Limb (tissue), 2 donors: Measurements from ENCODE around the gene COL16A1.
"Not testable (repeated sequence)": the region's sequence is repeated elsewhere in the genome, so short reads cannot be mapped to it uniquely, and the experiment has no call there.

ENCODE experiments used
- DNase-seq, 2 donors: peaks; one replicate each; pipeline ENCODE4 v3.0.0-alpha.2; 2016; ENCODE audit errors: extremely low spot score in 2 of 2

COL16A1 gene

DNA sequence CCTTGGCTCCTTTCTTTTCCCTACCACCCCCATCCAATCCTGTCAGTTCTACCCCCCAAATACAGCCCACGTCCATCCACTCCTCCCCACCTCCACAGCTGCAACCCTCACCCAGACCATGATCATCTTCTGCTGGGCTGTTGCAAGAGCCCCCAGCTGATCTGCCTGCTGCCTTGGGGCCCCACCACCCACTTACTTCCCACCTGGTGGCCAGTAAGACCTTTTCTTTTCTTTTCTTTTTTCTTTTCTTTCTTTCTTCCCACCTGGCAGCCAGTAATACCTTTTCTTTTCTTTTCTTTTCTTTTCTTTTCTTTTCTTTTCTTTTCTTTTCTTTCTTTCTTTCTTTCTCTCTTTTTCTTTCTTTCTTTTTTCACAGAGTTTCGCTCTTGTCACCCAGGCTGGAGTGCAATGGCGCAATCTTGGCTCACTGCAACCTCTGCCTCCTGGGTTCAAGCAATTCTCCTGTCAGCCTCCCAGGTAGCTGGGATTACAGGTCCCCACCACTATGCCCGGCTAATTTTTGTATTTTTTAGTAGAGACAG lies 3.3 kb upstream of the COL16A1 start:
- not testable (repeated sequence) for DNase-seq

DNA sequence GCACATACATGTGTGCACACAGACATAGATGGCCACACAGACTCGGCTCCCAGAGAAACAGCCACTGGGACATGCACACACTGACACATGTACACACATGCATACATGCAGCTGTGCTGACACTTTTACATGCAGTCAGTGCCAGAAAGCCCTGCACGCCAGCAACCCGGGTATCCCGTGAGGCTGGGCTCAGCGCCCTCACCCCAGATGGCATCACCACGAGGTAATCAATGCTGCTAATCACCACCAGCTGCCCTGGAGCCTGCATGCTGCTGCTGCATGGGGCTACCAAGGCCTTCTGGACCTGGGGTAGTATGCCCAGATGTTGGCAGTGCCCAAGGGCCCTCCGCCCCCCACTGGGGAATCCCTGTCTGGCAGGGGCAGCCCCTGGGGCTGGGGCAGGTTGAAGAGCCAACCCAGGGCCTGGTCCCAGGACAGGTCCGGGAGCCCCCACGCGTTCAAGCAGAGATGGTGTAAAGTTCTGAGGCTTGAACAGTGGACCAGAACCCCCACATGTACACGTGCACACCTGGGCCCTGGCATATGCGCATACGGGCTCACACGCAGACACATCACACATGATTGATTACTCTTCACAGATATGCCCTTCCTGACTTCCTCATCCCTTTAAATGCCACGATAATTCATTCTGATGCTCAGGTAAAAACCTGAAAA lies 2.7 kb upstream of the COL16A1 start:
- DNase-seq, result no peak

DNA sequence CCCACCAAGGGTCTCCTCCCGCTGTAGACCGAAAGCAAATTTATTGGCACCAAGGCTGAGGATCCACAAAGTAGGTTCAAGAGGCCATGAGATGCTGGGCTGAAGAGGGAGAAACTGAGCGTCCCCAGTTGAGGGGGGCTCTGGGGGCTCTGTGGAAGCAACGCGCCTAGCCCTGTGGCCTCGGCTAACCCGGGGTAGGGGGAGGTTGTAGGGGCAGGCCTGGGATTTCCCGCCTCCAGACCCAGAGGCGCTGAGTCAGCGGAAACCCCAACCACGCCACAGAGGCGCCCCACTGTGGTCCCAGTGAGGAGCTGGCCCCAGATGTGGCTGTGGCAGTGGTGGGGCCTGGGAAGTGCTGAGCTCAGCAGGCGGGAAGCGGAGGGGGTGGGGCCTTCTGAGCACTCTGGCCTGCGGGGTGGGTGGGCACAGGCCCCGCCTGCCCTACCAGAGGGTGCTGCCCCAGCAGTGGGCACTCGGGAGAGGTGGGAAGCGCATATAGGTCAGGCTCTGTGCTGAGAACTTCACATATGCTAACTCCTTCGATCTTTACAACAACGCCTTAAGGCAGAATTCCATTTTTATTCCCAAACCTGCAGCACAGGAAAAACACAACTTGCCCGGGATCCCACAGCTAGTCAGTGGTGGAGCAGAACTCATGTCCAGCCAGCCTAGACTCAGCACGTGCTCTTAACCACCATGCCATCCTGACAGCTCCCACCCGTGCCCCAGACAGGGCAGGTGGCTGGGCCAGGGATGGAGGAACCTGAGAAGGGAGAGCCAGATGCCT lies 1.5 kb upstream of the COL16A1 start:
- peak; percentile 69 to 76 for DNase-seq

DNA sequence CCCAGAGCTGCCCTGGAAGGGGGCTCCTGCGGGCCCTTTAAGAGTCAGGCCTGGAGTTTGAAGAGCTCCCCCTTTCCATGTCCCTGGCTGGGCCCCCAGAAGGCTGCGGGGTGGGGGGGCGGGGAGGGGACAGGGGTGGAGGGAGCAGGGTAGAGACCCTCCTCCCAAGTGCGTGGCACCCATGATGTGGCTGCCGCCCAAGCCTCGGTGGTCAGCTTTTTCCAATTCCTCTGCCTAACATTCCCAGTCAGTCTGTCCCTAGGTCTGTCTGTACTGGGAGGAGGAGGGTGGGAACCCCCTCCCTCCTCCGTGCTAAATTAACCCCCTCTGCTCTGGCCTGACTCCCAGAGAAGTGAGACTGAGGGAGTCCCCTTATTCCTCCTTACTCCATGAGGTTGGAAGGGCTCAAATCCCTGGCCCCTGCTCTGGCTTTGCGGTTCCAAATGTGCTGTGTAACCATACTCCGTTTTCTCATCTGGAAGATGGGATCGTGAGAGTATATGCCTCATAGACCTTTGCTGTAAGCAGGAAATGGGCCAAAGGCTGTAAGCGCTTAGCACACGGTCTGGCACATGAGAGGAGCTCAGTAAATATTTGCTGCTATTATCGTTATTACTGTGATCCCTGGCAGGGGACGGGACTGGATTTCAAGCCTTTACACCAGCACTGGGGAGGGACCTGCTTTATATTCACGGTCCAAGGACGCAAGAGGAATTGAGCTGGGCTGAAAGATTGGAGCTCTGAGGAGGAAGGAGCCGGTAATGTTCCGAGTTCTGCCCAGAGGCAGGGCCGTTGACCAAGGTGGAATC lies 658 bp upstream of the COL16A1 start:
- DNase-seq, result peak in 1 of 2 donors; percentile 74

DNA sequence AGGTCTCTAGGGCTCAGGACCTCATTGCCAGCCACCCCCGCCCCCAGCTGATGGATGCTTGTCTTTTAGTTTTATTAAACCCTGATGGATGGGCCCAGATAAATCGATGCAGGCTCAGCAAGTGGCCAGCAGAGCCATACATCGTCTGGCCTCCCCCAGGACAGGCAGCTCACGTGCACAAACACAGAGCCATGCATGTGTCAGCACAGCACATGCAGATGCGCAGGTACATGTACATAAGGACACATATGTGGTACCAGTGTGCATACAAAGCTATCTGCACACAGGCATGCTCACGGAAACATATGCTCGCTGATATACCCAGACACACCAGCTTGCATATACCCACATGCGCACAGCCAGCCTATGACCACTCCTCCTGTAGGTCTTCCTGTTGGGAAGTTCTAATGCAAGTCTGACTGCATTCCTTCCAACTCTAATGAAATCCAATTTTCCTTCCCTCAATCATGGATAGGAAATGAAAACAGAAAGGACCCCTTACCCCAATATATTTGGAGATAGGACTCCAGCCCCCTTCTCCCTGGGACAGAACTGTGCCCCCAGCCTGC lies 897 bp downstream of the COL16A1 start:
- no peak for DNase-seq

DNA sequence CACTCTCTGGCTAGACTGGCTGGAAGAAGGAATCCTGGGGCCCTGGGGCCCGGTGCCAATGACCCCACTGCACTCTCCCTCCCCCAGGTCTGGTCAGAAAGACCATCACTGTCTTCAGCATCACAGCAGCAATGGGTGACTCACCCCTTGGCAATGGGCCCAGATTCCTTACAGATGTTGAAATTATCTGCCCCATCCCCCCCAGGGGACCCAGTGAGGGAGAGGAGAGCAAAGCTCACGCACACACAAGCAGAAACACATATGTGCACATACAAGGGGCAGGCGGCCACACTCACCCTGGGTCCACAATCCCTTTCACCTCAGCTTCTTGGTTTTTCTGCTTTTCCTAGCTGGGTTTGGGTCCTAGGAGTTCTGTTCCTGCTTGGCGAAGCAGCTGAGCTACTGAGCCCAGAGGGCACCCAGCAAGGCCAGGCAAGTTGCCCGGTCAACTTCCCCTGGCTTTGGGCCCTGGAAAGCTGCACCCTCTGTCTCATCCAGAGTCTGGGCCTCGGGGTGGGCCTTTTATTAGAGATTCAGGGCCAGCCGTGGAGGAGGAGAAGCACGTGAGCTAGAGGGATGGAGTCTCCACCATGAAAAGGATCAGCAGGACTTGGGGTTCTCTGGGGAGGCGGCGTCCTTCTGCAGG lies 2.6 kb downstream of the COL16A1 start:
- DNase-seq, result peak; percentile 83 to 86

DNA sequence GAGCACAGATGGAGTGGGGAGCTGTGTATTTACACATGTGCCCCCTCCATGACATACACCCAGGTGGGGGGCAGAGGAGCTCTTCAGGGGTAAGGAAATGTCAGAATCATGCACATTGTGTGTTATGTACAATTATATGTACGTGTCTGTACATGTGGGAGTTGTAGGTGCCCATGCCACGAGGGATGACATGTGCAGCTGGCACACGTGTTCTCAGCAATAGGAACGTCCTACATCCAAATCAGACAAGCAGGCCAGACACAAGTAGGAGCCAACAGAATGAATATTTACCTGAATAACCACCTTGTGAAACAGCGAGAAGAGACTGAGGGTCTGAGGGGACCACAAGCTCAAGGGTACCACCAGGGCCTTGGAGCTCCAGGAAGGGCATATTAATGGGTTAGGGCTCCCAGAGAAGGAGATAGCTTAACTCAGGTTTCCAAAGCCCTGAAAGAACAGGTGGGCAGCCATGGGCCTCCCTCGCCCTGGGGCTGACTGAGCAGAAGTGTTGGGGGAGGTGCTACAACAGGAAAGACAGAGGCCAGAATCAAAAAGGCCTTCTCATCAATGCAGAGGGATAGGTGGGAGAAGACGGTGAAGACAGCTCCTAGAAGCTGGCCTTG lies 3.2 kb downstream of the COL16A1 start:
- no peak for DNase-seq

DNA sequence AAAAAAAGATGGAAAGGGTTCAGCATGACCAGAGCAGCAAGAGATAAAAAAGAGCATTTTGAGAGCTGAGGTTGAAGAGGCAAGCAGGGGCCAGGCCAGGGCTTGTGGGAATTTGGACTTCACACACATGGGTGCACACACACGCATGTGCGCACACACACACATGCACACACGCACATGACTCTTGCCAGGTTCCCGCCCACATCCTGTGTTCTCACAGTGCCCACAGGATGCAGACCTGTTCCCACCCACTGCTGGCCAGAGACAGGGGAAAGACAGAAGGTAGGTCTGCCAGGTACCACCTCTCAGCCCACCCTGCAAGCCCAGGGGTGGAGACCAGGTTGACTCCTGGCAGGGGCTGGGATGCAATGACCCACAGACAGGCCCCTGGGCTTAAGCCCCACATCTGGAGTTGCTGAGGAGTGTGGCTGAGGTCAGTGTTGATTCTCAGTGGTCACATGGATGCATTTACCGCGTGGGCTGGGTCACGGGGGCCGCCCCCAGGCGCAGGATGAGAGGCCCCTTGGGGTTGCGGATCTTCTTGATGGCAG lies 4.4 kb downstream of the COL16A1 start:
- no peak for DNase-seq

DNA sequence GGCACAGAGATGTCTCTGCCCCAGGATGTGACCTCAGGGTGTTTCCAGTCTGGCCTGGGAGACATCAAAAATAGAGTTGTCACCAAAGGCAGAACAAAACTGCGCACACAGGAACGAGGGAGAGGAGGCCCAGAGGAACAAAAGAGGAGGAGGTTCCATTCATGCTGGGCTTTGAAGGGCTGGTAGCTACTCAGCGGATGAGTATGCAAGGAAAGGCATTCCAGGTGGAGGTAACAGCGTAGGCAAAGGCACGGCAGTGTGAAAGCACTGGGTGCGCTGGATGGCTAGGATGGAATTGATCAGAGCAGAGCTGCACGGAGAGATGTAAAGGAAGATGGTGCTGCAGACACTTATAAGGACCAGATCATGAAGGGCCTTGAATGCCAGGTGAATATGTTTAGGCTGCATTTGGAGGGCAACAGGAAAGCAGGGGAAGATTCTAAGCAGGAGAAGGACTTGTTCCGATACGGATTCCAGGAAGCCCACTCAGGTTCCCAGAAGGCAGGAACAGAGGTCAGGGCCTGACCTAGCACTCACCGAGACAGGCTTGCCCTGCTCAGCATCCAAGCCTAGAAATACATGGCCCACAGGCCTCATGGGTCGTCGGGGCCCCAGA lies 6.3 kb downstream of the COL16A1 start:
- no peak for DNase-seq

DNA sequence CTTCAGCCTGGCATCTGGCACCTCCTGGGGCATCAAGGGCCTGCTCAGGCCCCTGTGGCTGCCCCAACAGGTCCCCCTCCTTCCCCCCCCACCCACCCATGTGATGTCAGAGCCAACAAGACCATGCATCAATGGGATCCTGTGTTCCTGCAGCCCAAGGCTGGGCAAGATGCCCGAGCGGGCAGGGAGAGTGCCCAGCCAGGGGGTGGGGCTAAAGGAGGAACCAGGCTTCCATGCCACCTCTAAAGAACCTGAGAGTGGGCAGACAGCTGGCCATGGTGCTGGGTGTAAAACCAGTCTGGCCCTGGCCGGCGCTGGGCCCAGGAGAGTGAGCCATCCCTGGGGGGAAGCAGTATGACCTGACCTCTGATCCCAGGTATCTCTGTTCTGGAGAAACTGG lies 7.6 kb downstream of the COL16A1 start:
- peak in 1 of 2 donors; percentile 58 for DNase-seq

DNA sequence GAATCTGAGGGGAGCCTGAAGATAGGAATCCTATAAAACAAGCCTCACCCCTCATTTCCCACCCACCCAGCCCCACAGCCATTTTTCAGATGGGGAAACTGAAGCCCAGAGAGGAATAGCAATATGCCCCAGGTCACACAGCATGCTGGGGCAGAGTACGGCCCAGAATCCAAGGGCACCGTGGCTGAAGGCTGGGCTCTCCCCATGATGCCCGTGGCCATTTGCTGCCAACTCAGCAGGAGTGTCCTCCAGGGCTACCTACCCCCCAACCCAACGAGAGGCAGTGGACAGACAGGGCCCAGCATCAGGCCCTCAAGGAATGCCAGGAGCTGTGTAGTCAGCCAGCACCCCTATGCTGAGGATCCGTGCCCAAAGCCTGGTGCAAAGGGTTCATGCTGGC lies 8.5 kb downstream of the COL16A1 start:
- no peak for DNase-seq

DNA sequence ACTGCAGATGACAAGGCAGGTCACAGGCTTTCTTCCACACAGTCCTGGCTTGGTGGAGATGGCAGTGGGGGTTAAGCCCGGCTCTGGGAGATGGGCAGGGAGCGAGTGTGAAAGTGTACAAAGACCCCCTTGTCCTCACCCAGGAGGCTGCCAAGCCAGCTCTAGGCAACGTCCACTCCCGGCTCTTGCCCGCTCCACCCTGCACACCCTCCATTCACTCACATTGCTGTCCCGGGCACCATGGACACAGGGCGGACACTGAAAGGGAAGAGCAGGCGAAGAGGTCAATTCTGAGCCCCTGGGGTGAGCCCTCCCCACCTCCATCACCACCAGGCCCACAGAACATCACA lies 8.9 kb downstream of the COL16A1 start:
- no peak for DNase-seq

DNA sequence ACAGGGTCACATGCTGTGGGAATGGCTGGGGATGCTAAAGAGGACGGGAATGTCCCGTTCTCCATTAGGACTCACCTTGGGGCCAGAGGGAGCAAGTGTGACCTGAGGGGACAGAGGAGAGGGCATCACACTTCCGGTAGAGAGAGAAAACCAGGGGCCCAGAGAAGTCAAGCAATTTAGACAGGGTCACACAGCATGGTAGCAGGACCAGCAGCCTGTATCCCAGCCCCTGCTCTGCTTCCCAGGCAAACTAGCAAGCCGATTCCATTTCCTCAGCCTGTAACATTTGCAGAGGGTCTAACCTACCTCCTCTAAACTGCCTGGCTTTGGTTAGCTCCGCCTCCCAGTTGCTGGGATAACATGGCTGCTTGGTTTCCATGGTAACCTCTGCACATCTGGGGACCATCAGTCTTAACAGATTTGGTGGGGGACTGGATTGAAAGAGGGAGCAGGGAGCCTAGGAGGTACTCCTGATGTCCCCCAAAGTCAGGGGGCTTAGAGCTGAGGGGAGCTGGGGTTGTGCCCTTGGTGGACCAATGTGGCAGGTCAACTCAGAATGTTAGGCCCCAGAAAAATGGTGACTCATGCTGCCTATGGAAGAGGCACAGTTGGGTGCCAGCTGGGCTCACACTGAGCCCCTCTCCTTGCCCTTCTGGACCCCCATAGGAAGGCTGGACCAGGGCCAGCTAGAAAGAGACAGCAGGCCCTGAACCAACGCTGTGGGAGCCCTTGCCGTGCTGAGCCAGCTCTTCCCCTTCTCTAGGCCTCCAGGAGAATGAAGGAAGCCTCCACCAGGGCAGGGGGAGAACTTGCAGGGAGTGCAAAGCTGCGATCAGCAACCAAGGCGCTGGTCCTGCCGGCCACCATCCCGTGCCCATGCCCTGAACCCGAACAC lies 9.5 kb downstream of the COL16A1 start:
- peak; percentile 62 to 72 for DNase-seq

DNA sequence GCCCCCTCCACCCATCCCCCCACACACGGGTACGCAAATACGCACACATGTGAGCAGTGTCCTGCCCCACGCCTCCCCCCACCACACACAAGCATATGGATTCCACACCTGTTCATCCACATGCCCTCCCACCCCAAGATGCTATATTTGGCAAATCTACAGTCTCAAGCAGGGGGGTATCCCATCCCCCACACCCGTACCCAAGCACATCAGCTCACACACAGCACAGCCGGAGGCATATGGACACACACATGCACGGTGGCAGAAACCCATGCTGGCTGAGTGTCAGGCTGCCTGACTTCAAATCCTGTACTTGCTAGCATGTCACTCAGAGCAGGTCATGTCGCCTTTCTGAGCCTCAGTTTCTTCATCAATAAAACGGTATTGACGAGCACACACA lies 10.6 kb downstream of the COL16A1 start:
- DNase-seq, result no peak

DNA sequence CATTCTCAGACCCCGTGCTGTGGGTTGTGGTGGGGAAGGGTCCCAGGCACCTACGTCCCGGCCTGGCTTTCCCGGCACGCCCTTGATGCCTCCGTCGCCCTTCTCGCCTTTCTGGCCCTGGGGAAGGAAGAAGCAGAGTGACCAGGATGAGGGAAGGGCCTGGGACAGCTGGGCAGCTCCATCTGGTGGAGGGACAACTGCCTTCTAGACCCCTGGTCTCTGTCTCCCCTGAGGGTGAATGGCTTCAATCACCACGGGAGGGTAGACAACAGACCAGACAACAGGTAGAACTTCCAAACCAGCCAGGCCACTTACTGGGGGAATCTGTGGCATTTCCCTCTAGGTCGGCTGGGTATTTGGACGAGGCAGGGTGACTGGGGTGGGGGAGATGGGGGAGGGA lies 11.9 kb downstream of the COL16A1 start:
- no peak for DNase-seq

DNA sequence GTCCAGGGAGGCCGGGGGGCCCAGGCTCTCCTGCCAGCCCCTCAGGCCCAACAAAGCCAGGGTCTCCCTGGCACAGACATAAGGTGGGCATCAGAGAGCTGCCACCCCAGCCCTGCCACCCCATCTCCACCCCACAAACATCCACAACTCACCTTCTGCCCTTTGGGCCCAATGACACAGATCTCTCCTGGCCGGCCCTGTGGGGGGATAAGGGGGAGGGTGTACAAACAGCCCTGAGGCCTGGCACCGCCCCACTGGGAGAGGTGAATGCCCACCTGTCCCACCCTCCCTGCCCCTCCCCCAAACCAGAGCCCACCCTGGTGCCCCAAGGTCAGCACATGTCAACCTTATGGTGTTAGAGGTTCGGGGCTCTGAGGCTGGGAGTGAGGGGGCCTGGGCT lies 12.4 kb downstream of the COL16A1 start:
- DNase-seq, result no peak

DNA sequence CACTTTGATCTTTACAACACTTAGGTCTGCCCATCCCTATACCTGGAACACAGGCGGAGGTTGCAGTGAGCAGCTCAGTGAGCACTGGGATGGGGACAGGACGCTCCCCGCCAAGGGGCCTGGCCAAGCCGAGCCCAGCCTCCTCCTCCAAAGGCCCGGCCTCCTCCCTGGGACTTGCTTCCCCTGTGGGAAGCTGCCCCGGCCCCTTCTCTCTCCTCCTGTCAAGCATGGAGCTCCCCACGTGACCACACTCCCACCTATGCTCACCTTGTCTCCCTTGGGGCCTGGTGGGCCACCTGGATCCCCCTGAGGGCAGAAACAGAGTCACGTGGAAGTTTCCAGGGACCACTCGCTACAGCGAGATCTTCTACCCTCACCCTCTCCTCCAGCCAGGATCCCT lies 12.9 kb downstream of the COL16A1 start:
- no peak for DNase-seq

DNA sequence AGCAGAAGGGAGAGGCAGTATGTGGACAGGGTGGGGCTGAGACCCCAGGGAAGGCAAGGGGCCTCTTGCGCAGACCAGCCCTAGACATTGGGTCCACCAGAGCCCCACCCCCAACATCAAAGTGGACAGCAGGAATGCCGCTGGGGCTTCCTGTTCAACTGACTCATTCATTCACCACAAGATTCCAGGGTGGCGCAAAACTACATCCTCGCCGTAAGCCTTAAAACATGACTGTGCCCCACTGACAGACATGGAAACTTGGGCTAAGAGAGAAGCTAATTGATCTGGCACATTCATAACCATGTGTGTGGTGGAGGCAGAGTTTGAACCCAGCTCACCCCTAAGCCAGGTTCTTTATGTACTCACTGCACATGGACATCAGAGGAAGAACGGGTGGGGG lies 14.0 kb downstream of the COL16A1 start:
- DNase-seq, result no peak

DNA sequence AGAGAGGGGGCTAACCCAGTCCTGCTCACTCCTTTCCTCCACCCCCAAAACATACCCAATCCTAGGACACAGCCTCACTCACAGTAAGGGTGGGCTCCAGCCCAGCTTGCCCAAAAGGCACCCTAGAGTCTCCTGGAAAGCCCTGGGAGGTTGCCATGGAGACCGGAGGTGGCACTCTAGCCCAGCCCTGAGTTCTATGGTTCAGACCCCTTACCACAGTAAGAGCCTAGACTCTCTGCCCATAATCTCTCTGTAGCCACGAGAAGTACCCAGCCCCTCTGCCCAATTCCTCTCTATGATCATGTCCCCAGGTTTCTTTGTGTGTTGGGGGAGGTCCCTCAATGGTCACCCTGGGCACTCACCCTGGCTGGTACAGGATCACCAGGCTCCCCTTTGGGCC lies 14.4 kb downstream of the COL16A1 start:
- DNase-seq, result no peak
